Measurements from ENCODE around the gene TECPR1. TPM values are rescaled to one million over a fixed set of nuclear protein-coding genes. Genes with fewer than 3 reads are reported as not detected.

Gene TECPR1
- total RNA-seq, 2 donors from 2014 or later: 31.4 to 62.7 TPM

- DNase-seq (ENCODE audit: low spot score): no peak
- Histone ChIP-seq H3K27ac (no peak overlapping the region), H3K4me3 (no peak overlapping the region), H3K27me3 (replicated peaks; ENCODE audit: insufficient read depth) (no peaks in the 10 kb centered on the region), H3K36me3 (no peaks in the 10 kb centered on the region), H3K9me3 (no peaks in the 10 kb centered on the region), H3K4me1 (replicated peaks) (no peaks in the 10 kb centered on the region)
- intact Hi-C loops (cut with DNase I): no loop called here
- WGBS: 85% methylated on average over 1 of the region's 1 CpG
- TF ChIP-seq POLR2A (IDR thresholded peaks at IDR 0.05) (no peak), POLR2AphosphoS5 (IDR thresholded peaks at IDR 0.05) (no peak), CTCF (IDR thresholded peaks at IDR 0.05) (no peak)
These were observed 9.7 kb downstream of the TECPR1 start for GRCh38 chr7:98242342-98242741.

- 85% methylated on average over 16 of the region's 16 CpGs for WGBS
- H3K27me3 ChIP-seq (replicated peaks; ENCODE audit: insufficient read depth): no peaks in the 10 kb centered on the region
- peak overlapping the region in 1 of 2 donors; percentile 37 for H3K27ac ChIP-seq
- no peaks in the 10 kb centered on the region for H3K9me3 ChIP-seq
- no peak for DNase-seq (ENCODE audit: low spot score)
- no peak for TF ChIP-seq POLR2A (IDR thresholded peaks at IDR 0.05)
- TF ChIP-seq CTCF (IDR thresholded peaks at IDR 0.05): no peak
- no peak for TF ChIP-seq POLR2AphosphoS5 (IDR thresholded peaks at IDR 0.05)
- H3K36me3 ChIP-seq: no peaks in the 10 kb centered on the region
- no peaks in the 10 kb centered on the region for H3K4me1 ChIP-seq (replicated peaks)
- intact Hi-C loops (cut with DNase I): no loop called here
- no peak overlapping the region for H3K4me3 ChIP-seq
These were observed 10.3 kb downstream of the TECPR1 start for GRCh38 chr7:98241674-98242241.

DNA sequence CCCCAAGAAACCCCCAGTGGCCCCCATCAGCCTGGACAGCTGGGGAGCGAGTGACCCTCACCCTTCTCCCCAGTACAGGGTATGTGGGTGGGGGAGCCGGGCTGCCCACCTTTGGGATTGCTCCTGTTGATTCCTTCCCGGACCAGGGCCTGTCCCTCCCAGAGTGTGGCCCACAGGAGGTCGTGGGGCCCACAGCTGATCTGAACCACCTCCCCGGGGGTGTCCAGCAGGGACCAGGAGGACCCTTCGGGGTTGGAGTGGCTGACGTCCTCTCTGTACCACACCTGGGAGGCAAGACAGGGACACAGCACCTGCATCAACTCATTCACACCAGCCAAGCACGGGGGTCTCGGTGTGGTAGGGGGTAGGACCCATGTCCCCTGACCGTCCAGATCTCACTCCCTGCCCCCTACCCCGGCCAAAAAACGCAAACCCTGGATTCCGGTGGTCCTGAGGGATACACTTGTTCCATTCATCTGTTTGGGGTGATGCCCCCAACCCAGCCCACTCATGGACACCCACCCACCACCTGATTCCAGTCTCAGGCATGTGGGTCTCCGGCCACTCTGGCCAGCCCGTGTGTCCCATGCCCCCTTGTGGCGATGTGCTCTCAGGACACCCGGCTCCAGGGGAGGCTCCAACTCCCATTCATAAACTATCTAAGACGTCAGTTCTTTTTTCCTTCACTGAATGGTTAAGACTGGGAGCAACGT lies 10.9 kb downstream of the TECPR1 start:
- peak overlapping the region in 1 of 2 donors; percentile 37 for H3K27ac ChIP-seq
- H3K9me3 ChIP-seq: no peaks in the 10 kb centered on the region
- no peak overlapping the region for H3K4me3 ChIP-seq
- DNase-seq (ENCODE audit: low spot score): peak; percentile 49
- TF ChIP-seq POLR2AphosphoS5 (IDR thresholded peaks at IDR 0.05): peak; percentile 36
- peak; percentile 51 to 75 (median 64) for TF ChIP-seq CTCF (IDR thresholded peaks at IDR 0.05)
- no peak for TF ChIP-seq POLR2A (IDR thresholded peaks at IDR 0.05)
- intact Hi-C loops (cut with DNase I): no loop called here
- no peaks in the 10 kb centered on the region for H3K27me3 ChIP-seq (replicated peaks; ENCODE audit: insufficient read depth)
- no peaks in the 10 kb centered on the region for H3K4me1 ChIP-seq (replicated peaks)
- WGBS: 72% methylated on average over 19 of the region's 19 CpGs
- H3K36me3 ChIP-seq: no peaks in the 10 kb centered on the region

GRCh38 chr7:98238976-98239375 lies 13.1 kb downstream of the TECPR1 start:
- no peaks in the 10 kb centered on the region for H3K36me3 ChIP-seq
- 91% methylated on average over 9 of the region's 9 CpGs for WGBS

More at GRCh38 chr7:98238976-98239375, 13.1 kb downstream of the TECPR1 start:
- H3K27ac ChIP-seq: no peak overlapping the region
- no peaks in the 10 kb centered on the region for H3K27me3 ChIP-seq (replicated peaks; ENCODE audit: insufficient read depth)
- H3K4me3 ChIP-seq: no peak overlapping the region
- H3K4me1 ChIP-seq (replicated peaks): no peaks in the 10 kb centered on the region
- H3K9me3 ChIP-seq: no peaks in the 10 kb centered on the region
- no peak for DNase-seq (ENCODE audit: low spot score)
- intact Hi-C loops (cut with DNase I): no loop called here
- TF ChIP-seq POLR2AphosphoS5 (IDR thresholded peaks at IDR 0.05) (no peak), POLR2A (IDR thresholded peaks at IDR 0.05) (no peak), CTCF (IDR thresholded peaks at IDR 0.05) (no peak)
